MM.1S (cell line): Measurements from ENCODE around the gene KLF9.

Experiments
- DNase-seq: peaks from one replicate; pipeline ENCODE4 v3.0.0-alpha.2; 2015
- H2AFZ ChIP-seq: fragments of 300-600 bp; sonication (generic); 2 replicates; pipeline ENCODE4 v1.6.0; 2016; ENCODE audit warnings: antibody characterized with exemption, low read length
- H3F3A ChIP-seq: fragments of 300-600 bp; sonication (generic); 2 replicates; pipeline ENCODE4 v1.6.1; 2016; ENCODE audit warnings: mild to moderate bottlenecking, antibody characterized with exemption, low read length, moderate library complexity, mixed read lengths; ENCODE audit not compliant: insufficient read depth
- H3K27ac ChIP-seq: fragments of 300-600 bp; sonication (generic); 2 replicates; pipeline ENCODE4 v1.5.1; 2016; ENCODE audit warnings: mild to moderate bottlenecking, low read length
- H3K27me3 ChIP-seq: fragments of 300-600 bp; sonication (generic); replicated peaks from 2 replicates; pipeline ENCODE4 v1.6.0; 2016; ENCODE audit warnings: low read length; ENCODE audit not compliant: insufficient read depth
- H3K36me3 ChIP-seq: fragments of 300-600 bp; sonication (generic); replicated peaks from 2 replicates; pipeline ENCODE4 v1.6.1; 2016; ENCODE audit warnings: mild to moderate bottlenecking, low read length, mixed read lengths; ENCODE audit not compliant: insufficient read depth
- H3K4me1 ChIP-seq: fragments of 300-600 bp; sonication (generic); 2 replicates; pipeline ENCODE4 v1.6.1; 2016; ENCODE audit warnings: low read length, mixed read lengths
- H3K4me2 ChIP-seq: fragments of 300-600 bp; sonication (generic); 2 replicates; pipeline ENCODE4 v1.6.0; 2016; ENCODE audit warnings: low read depth, low read length
- H3K4me3 ChIP-seq: fragments of 300-600 bp; sonication (generic); 2 replicates; pipeline ENCODE4 v1.5.1; 2016; ENCODE audit warnings: low read length, mixed read lengths
- H3K79me2 ChIP-seq: fragments of 300-600 bp; sonication (generic); 2 replicates; pipeline ENCODE4 v1.6.1; 2016; ENCODE audit warnings: mixed run types, low read length, mixed read lengths
- H3K9ac ChIP-seq: fragments of 300-600 bp; sonication (generic); 2 replicates; pipeline ENCODE4 v1.6.1; 2016; ENCODE audit warnings: low read length, mixed read lengths
- H3K9me2 ChIP-seq: fragments of 300-600 bp; sonication (generic); replicated peaks from 2 replicates; pipeline ENCODE4 v1.6.1; 2016; ENCODE audit warnings: mild to moderate bottlenecking, low read length, mixed read lengths; ENCODE audit not compliant: insufficient read depth
- H3K9me3 ChIP-seq: fragments of 300-600 bp; sonication (generic); replicated peaks from 2 replicates; pipeline ENCODE4 v1.6.1; 2016; ENCODE audit warnings: mild to moderate bottlenecking, low read length, mixed read lengths; ENCODE audit not compliant: insufficient read depth
- H4K20me1 ChIP-seq: fragments of 300-600 bp; sonication (generic); 2 replicates; pipeline ENCODE4 v1.6.1; 2016; ENCODE audit warnings: mild to moderate bottlenecking, low read length, moderate library complexity, mixed read lengths; ENCODE audit not compliant: insufficient read depth
- CTCF ChIP-seq: fragments of 300-600 bp; sonication (generic); IDR thresholded peaks from 2 replicates; pipeline ENCODE4 v1.5.1; 2016; ENCODE audit warnings: antibody characterized with exemption, low read length, mixed read lengths
- EZH2 ChIP-seq: fragments of 300-600 bp; sonication (generic); optimal IDR thresholded peaks from 2 replicates; pipeline ENCODE3; 2017; ENCODE audit warnings: low read depth, mild to moderate bottlenecking, antibody characterized with exemption, low read length, mixed read lengths
- EZH2phosphoT487 ChIP-seq: fragments of 300-600 bp; sonication (generic); IDR thresholded peaks from 2 replicates; pipeline ENCODE4 v1.6.1; 2018; ENCODE audit warnings: antibody characterized with exemption, low read length

KLF9 gene

GRCh38 chr9:70439991-70440706, 25.7 kb upstream of the KLF9 start:
- H4K20me1 ChIP-seq = no peaks in the 10 kb centered on the region
- no peaks in the 10 kb centered on the region for H3K27me3 ChIP-seq
- H3K4me1 ChIP-seq = no peaks in the 10 kb centered on the region
- H3K36me3 ChIP-seq = no peaks in the 10 kb centered on the region
- no peak overlapping the region for H2AFZ ChIP-seq
- H3K4me2 ChIP-seq = no peak overlapping the region
- H3K4me3 ChIP-seq = no peak overlapping the region
- TF ChIP-seq CTCF (no peak), EZH2 (no peak), EZH2phosphoT487 (no peak)
- no peaks in the 10 kb centered on the region for H3K79me2 ChIP-seq
- H3K9me2 ChIP-seq = no peaks in the 10 kb centered on the region
- H3K27ac ChIP-seq = no peak overlapping the region
- no peak overlapping the region for H3K9ac ChIP-seq
- H3F3A ChIP-seq = no peaks in the 10 kb centered on the region
- H3K9me3 ChIP-seq = no peaks in the 10 kb centered on the region
- DNase-seq = no peak

GRCh38 chr9:70438341-70438928, 24.0 kb upstream of the KLF9 start:
- no peaks in the 10 kb centered on the region for H3K9me3 ChIP-seq
- no peaks in the 10 kb centered on the region for H3K9me2 ChIP-seq
- H3K4me2 ChIP-seq = no peak overlapping the region
- no peaks in the 10 kb centered on the region for H3K27me3 ChIP-seq
- no peaks in the 10 kb centered on the region for H3F3A ChIP-seq
- no peak for DNase-seq
- TF ChIP-seq EZH2 (no peak), CTCF (no peak), EZH2phosphoT487 (no peak)
- no peaks in the 10 kb centered on the region for H3K36me3 ChIP-seq
- H4K20me1 ChIP-seq = no peaks in the 10 kb centered on the region
- no peak overlapping the region for H2AFZ ChIP-seq
- H3K4me1 ChIP-seq = no peaks in the 10 kb centered on the region
- no peaks in the 10 kb centered on the region for H3K79me2 ChIP-seq
- no peak overlapping the region for H3K9ac ChIP-seq
- H3K27ac ChIP-seq = no peak overlapping the region
- H3K4me3 ChIP-seq = no peak overlapping the region

- Histone ChIP-seq H3K27ac (no peak overlapping the region), H3K36me3 (no peaks in the 10 kb centered on the region), H3K9me3 (no peaks in the 10 kb centered on the region), H2AFZ (no peak overlapping the region), H3K27me3 (no peaks in the 10 kb centered on the region), H3K79me2 (no peaks in the 10 kb centered on the region), H3K4me3 (no peak overlapping the region), H3K4me1 (no peaks in the 10 kb centered on the region), H3F3A (no peaks in the 10 kb centered on the region), H3K4me2 (no peak overlapping the region), H3K9ac (no peak overlapping the region), H4K20me1 (no peaks in the 10 kb centered on the region), H3K9me2 (no peaks in the 10 kb centered on the region)
- no peak for DNase-seq
- TF ChIP-seq EZH2phosphoT487 (no peak), EZH2 (no peak), CTCF (no peak)
These were observed 21.5 kb upstream of the KLF9 start for GRCh38 chr9:70435948-70436347.
